Brain microvascular endothelial cell (primary cell): ENCODE results near the gene NDUFB2.
A peak's percentile ranks its signal among the peaks of the same experiment; 100 is the strongest.

ENCODE experiments used
- DNase-seq: peaks from one replicate; pipeline ENCODE4 v3.0.0-alpha.2; 2020
- H3K27ac ChIP-seq: fragments of 250-450 bp; sonication (Bioruptor Pico); 2 replicates; pipeline ENCODE4 v1.5.1; 2020; ENCODE audit warnings: mild to moderate bottlenecking, moderate library complexity
- H3K27me3 ChIP-seq: fragments of 250-450 bp; sonication (Bioruptor Pico); replicated peaks from 2 replicates; pipeline ENCODE4 v1.5.1; 2020; ENCODE audit warnings: mild to moderate bottlenecking
- H3K36me3 ChIP-seq: fragments of 250-450 bp; sonication (Bioruptor Pico); replicated peaks from 2 replicates; pipeline ENCODE4 v1.5.1; 2020; ENCODE audit warnings: mild to moderate bottlenecking
- H3K4me3 ChIP-seq: 2 replicates; pipeline ENCODE4 v1.5.1; 2011; ENCODE audit warnings: low read depth, mild to moderate bottlenecking, control low read depth, low read length, moderate library complexity
- CTCF ChIP-seq: IDR thresholded peaks from 2 replicates; pipeline ENCODE4 v1.5.1; 2011; ENCODE audit warnings: low read depth, mild to moderate bottlenecking, moderate library complexity, low read length, control low read depth, inconsistent platforms; ENCODE audit errors: missing control alignments
- in situ Hi-C: cut with HindIII; loops from 2 replicates; pipeline ENCODE4 v1.10.0; 2017; ENCODE audit warnings: low sequenced_read_pairs, low pct_ligation_motif_present

Gene NDUFB2

DNA sequence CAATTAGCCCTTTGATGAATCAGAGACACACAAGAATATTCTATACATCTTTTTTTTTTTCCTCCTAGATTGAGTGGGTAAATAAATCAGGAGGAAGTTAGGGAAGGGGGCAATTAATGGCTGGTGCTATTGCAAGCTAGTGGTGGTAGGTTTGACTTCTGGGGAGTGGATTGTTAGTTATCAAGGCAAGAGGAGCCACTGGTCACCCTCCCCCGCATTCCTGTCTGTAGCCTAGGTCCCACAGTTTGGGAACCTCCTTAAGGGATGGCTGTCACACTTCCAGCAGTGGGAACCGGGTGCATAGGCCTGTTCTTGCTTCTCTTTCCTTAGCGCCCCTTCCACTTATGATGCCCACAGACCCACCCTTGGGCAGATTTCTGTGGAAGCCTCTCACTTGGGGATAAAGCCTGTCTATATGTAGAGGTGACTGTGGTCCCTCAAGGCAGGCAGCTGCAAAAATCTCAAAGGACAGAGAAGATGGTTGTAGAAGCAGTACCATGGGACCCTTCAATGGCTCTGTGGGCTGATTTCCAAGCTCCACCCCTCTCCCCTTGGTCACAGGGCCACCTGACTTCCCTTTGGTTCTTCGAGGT, 26.1 kb upstream of the NDUFB2 start:
- H3K27ac ChIP-seq, result no peak overlapping the region
- no peak for DNase-seq
- H3K4me3 ChIP-seq, result no peak overlapping the region
- H3K27me3 ChIP-seq, result no peaks in the 10 kb centered on the region
- no peaks in the 10 kb centered on the region for H3K36me3 ChIP-seq
- no peak for TF ChIP-seq CTCF
- in situ Hi-C loops, result no loop called here

DNA sequence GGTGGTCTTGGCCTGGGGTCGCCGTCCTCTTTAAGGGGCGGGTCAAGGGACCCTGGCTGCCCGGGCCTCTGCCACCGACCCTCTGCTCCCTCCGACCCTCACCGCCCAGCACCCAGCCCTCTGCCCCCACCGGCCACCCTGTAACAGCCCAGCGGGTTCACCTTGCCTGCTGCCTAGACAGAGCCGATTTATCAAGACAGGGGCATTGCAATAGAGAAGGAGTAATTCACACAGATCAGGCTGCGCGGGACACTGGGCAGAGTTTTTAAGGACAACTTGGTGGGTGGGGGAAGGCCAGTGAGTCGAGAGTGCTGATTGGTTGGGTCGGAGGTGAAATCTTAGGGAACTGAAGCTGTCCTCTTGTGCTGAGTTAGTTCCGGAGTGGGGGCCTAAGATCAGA, 24.5 kb upstream of the NDUFB2 start:
- in situ Hi-C loops, result no loop called here
- H3K27ac ChIP-seq, result no peak overlapping the region
- no peak for DNase-seq
- no peaks in the 10 kb centered on the region for H3K36me3 ChIP-seq
- no peaks in the 10 kb centered on the region for H3K27me3 ChIP-seq
- no peak overlapping the region for H3K4me3 ChIP-seq
- no peak for TF ChIP-seq CTCF

- H3K27me3 ChIP-seq, result no peaks in the 10 kb centered on the region
- H3K36me3 ChIP-seq, result no peaks in the 10 kb centered on the region
- in situ Hi-C loops, result no loop called here
- no peak within 1 kb of the TSS for H3K27ac ChIP-seq
- TF ChIP-seq CTCF, result no peak
- peak within 1 kb of the TSS; percentile 62 for H3K4me3 ChIP-seq
- DNase-seq, result no peak
Observed at GRCh38 chr7:140672382-140673062, 24.0 kb upstream of the NDUFB2 start, which contains the start of gene ADCK2. TSS of gene ADCK2 (plus strand) at chr7:140672945. CDS start at chr7:140673331, 386 bp downstream.

GRCh38 chr7:140673063-140673773, 23.3 kb upstream of the NDUFB2 start:
- H3K27ac ChIP-seq, result no peak overlapping the region
- no peaks in the 10 kb centered on the region for H3K27me3 ChIP-seq
- in situ Hi-C loops, result no loop called here
- DNase-seq, result no peak
- TF ChIP-seq CTCF, result no peak
- H3K36me3 ChIP-seq, result no peaks in the 10 kb centered on the region
- peak overlapping the region; percentile 62 for H3K4me3 ChIP-seq

- H3K27ac ChIP-seq, result no peak overlapping the region
Observed at GRCh38 chr7:140673774-140674155, 22.7 kb upstream of the NDUFB2 start.

More at GRCh38 chr7:140673774-140674155, 22.7 kb upstream of the NDUFB2 start:
- Histone ChIP-seq H3K4me3 (peak overlapping the region; percentile 62), H3K36me3 (no peaks in the 10 kb centered on the region), H3K27me3 (no peaks in the 10 kb centered on the region)
- no peak for TF ChIP-seq CTCF
- DNase-seq, result no peak
- in situ Hi-C loops, result no loop called here
